Stimulated activated CD8-positive, alpha-beta memory T cell treated with anti-CD3 and anti-CD28 coated beads, Interleukin-7, amount 100 ng/mL, for 48 hours (primary cell): ENCODE results near the gene WNT16.
"Not testable (repeated sequence)": the region's sequence is repeated elsewhere in the genome, so short reads cannot be mapped to it uniquely, and the experiment has no call there.

Experiments used
- DNase-seq, 2 donors: peaks; one replicate each; pipeline ENCODE4 v3.0.0-alpha.2; 2020; ENCODE audit warnings: low read depth in 1 of 2; ENCODE audit errors: extremely low read depth in 1 of 2

Gene WNT16

DNA sequence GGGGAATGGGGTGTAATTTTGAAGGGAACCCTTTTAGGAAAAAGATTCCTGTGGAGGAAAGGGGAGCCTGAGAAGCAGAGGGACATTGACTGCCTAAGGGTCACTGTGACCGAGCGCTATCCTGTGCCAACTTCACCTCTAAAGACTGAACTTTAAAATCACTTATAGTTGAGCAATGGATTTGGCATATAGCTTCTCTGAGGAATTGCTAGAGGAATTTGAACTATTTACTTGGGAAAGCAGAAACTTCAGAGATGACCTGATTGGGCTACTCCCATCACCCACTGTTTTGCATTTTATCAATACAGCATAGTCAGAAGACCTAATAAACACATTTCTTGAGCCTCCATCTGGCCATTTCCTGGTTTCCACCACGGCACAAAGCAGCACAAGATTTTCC lies 23.7 kb upstream of the WNT16 start:
- DNase-seq = no peak

DNA sequence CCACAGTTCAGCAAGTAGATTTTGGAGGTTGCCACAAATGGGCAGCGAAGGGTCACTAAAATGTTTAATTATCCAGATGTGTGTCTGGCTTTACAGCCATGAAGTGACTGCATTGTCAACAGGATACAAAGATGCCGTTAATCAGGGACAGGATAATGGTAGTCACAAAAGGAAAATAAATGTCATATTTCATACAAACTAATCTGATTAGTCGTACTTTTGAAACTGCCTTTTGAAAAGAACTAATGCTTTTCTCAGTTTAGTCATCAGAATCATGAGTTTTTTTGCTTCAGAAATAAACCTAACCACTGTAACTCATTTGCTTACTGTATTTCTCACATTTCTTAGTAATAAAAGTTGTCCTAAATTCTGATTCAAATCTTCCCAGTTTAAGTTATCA lies 22.2 kb upstream of the WNT16 start:
- DNase-seq = no peak

DNA sequence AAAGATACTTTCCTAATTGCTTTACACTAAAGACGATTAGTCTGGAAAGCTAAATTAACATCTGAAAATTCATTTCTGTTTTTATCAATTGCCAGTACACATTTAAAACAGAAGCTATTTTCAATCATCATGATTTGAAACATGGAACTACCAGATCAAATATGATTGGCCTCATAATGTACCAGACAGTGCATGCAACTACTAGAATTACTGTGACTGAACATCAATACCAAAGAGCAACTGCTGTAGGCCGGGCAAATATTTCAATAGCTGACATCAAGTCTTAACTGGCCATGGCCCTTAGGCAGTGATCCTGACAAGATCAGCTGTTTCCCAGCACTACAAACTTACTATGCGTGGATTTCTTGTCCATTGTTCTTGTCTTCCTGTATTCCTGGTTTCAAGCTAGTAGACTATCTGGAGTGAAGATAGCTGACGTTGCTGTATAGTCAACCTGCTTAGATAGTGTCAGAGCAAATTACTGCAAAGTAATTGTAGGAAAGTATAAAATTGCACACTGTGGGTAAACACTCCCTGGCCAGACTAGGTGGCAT lies 21.7 kb upstream of the WNT16 start:
- DNase-seq = no peak

DNA sequence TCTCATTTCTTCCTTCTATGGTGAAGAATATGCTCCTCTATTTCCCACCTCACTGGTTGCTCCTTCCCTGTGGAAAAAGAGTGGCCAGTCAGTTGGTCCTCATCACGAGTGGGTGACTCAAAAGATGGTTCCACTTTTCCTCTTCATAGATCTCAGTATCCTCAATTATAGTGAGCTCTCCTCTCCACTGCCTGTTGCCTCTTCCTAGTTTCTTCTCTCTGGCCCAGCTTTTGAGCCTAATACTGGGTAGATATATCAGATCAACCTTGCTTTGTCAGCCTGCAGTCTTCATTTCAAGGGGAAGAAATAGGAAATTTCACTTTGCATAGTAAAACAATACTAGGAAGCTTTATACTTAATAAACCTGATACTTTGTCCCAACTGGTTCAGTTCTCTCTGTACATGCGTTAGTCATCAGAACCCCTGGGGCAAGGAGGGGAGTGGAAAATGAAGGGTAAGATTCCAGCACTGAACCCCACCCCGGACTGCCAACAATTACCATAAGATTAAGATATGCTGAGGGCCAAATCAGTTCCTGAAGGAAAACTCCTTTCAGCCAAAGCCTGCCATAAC lies 15.5 kb upstream of the WNT16 start:
- DNase-seq = no peak

- DNase-seq = no peak
Observed at GRCh38 chr7:121313793-121314676, 14.8 kb upstream of the WNT16 start.

DNA sequence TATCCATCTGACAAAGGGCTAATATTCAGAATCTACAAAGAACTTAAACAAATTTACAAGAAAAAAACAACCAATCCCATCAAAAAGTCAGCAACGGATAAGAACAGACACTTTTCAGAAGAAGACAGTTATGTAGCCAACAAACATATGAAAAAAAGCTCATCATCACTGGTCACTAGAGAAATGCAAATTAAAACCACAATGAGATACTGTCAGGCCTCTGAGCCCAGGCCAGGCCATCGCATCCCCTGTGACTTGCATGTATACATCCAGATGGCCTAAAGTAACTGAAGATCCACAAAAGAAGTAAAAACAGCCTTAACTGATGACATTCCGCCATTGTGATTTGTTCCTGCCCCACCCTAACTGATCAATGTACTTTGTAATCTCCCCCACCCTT lies 13.6 kb upstream of the WNT16 start:
- DNase-seq = not testable (repeated sequence)

- DNase-seq = no peak
Observed at GRCh38 chr7:121322460-121322859, 6.3 kb upstream of the WNT16 start.

DNA sequence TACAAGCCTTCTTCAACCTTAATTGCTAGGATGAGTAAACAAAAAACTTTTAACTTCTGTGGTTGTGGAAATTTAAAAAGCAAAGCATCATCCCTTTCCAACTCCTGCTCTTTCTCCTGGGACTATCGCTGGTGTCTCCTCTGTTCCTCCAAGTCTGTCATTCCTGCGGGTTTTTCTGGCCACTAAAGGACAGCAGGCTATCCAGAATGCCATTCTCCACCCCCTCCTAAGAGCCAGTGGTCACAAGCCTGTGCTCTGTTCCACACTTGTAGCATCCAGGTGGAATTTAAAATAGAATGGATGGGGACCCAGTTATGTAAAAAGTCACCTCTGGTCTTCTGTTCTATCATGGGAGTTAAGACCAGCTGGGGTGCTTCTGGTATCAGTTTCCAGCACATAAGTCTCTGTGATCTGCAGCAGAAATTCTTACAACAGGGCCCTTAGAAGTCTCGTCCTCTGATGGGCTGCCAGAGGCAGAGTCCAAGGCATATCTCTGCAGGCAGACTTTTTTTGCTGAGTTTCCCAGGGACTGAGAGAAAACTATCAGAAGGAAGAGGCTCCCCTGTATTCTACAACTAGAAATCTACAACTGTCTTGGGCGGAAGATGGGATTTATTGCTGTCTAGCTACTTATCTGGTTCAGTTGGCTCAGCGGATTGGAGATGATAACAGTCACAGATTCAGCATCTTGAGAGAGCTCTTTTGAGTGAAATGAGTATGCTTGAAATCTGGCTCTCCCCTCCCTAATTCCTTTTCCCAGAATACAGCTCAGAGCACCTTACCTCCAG lies 5.1 kb upstream of the WNT16 start:
- no peak for DNase-seq

DNA sequence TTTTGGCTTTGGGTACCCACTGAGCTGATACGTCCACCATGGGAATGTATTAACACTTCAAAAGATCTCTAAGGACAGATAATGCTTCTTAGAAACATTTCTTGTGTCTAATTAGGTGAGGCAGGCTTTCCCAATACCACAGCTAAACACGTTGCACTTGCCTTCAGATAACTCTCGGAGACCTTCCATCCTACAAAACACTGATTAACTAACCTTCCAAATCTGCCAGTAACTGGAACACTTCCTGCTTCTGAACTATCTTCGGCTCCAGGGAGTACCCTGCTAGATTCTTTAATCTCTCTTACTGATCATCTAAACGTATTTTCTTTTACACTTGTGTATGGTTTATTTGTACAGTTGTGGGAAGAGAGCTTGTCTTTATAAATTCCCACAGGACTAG lies 1.1 kb upstream of the WNT16 start:
- DNase-seq = no peak

GRCh38 chr7:121329191-121330052 lies 622 bp downstream of the WNT16 start:
- DNase-seq = no peak

DNA sequence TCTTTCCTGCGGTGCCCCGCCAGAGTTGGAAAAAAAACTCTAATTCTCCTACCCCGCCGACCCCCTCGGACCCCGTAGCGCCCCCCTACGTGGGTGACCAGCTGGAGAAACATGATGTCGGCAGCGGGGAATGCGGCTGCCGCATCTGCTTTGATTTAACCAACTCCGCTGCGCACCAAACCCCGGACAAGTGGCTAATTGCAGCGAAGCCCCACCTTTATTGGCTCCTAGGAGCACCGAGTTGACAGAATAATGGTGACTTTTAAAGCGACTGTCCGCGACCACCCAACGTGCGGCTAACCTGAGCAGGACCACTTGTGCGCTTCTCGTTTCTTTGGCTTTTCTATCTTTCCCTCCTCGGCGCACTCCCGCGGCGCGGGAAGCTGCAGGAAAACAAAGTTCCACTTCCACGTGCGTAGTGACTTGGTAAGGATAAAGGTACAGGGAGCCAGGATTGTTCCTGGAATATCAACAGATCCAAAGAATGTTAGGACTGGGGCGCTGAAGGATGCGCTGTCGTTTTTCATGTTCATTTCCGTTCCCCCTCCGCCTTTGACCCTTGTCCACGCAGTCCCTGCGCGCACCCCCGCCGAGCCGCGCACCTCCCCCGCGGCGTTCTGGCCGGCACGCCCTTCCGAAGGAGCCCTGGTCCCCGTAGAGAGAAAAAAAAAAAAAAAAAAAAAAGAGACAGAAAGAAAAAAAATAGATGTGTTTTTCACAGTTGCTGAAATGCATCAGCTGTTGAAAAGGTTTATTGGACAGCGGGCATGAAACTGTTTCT lies 1.4 kb downstream of the WNT16 start:
- DNase-seq = no peak

- no peak for DNase-seq
Observed at GRCh38 chr7:121331048-121331447, 2.2 kb downstream of the WNT16 start.

DNA sequence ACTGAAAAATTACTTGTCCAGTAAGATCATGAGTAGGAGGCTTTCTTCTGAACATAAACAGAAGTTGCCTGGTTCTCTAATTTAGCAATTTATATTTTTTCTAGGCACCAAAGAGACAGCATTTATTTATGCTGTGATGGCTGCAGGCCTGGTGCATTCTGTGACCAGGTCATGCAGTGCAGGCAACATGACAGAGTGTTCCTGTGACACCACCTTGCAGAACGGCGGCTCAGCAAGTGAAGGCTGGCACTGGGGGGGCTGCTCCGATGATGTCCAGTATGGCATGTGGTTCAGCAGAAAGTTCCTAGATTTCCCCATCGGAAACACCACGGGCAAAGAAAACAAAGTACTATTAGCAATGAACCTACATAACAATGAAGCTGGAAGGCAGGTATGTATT lies 2.8 kb downstream of the WNT16 start:
- no peak for DNase-seq

DNA sequence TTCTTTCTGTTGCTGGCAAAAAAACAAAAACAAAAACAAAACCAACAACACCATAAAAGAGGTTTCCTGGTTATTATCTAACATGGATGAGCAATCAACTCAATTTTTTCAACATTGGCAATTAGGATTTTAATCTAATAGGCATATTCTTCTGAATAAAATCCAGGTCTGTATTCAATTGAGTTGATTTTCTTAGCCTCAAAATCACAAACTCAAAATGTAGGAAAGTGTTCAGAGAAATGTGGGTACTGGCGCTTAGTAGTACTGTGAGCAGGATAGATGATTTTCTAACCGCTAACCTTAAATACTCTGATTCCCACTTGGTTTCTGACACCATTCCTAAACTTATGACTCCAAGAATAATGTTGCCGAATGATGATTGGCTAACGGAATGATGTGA lies 5.6 kb downstream of the WNT16 start:
- DNase-seq = no peak

DNA sequence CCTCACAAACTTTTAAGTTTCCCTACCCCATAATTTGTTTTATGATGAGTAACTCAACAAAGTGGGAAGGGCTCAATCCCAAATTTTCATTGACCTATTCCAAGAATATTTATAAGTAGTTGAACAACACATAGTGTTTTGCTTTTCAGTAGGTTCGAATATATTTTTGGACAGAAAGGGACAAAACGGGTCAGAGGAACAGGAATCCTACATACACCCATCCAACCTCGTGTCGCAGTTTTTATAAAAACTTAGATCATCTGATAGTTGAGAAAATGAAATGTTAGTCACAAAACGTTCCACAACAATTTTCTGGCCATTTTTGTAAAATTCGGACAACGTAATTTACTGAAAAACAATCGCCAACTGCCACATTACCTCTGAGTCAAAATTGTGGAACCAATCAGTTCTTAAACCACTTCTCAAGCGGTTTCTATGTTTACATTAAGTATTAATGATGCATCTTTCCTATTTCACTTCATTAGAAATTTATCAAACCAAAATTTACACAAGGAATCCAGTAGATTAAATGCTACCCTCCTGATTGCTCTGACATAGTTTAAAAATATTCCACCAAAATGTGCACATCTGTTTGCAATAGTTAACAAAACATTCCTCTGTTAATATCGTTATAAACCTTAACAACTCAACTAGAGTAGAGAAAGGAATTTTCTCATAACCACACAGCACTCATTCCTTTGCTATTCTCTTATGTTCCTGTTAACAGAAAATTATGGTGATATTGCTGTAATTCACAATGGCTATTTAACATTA lies 6.3 kb downstream of the WNT16 start:
- no peak for DNase-seq

DNA sequence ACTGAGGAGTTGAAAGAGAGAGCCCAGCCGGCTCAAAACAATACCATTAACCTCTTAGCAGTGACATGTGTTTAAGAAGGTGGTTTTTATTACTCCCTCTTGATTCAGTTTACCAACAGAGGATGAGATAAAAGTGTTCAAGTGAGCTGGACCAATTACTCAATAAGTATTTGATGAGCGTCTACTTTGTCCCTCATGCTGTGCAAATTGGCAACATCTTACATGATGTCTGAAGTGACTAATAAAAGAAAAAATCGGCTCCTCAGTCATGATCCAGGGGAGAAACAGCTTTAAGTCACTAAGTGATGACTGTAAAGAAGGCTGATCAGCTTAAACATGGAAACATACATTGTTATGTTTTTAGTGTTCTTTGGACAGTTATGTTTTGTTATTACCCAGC lies 7.8 kb downstream of the WNT16 start:
- no peak for DNase-seq

GRCh38 chr7:121337398-121337797 lies 8.6 kb downstream of the WNT16 start:
- DNase-seq = no peak

- no peak for DNase-seq
Observed at GRCh38 chr7:121339082-121339481, 10.3 kb downstream of the WNT16 start.

- DNase-seq = no peak
Observed at GRCh38 chr7:121341933-121342332, 13.1 kb downstream of the WNT16 start.
